Endothelial cell of umbilical vein (primary cell): Measurements from ENCODE around the gene GOLT1A. TPM values are rescaled to one million over a fixed set of nuclear protein-coding genes. Genes with fewer than 3 reads are reported as not detected.

ENCODE experiments used
- BruUV-seq: library from RNA; stranded (reverse); fragments of 400-500 nt; replicated peaks from 2 replicates; lab custom pipeline; 2021; lab: Mats Ljungman, UMichigan
- CTCF ChIA-PET: fragments of 300-600, 350-600 bp; sonication (Branson Sonifier 250); formaldehyde crosslinking; loops from one replicate; lab custom pipeline; 2021; ENCODE audit warnings: antibody characterized with exemption, inconsistent platforms; lab: Charles Lee
- POLR2A ChIA-PET: fragments of 300-600, 350-600 bp; sonication (Branson Sonifier 250); formaldehyde crosslinking; loops from one replicate; lab custom pipeline; 2021; ENCODE audit warnings: antibody characterized with exemption, inconsistent platforms; lab: Charles Lee
- DNase-seq: peaks from one replicate; pipeline ENCODE4 v3.0.0-alpha.2; 2011; ENCODE audit warnings: low read depth, low spot score
- FAIRE-seq: peaks from 2 replicates; lab custom pipeline; 2011; peaks lifted over from hg19 to GRCh38; lab: Jason Lieb, UNC
- H2AFZ ChIP-seq: 2 replicates; pipeline ENCODE4 v1.6.0; 2012; ENCODE audit warnings: low read depth, low read length, control low read depth, inconsistent platforms
- H3K27ac ChIP-seq: 2 replicates; pipeline ENCODE4 v1.5.1; 2011; ENCODE audit warnings: low read depth, mild to moderate bottlenecking, control low read depth, low read length, moderate library complexity; ENCODE audit not compliant: insufficient read depth
- H3K27me3 ChIP-seq, 2 experiments: 2 replicates each; pipeline versions ENCODE4 v1.6.0 to v1.6.1; 2011; ENCODE audit warnings: low read length in 2 of 2, mixed read lengths in 1 of 2; ENCODE audit not compliant: control insufficient read depth in 2 of 2, insufficient read depth in 2 of 2
- H3K36me3 ChIP-seq, 2 experiments: 2 replicates in 1 of 2; 3 replicates in 1 of 2; pipeline ENCODE4 v1.5.1; 2011; ENCODE audit warnings: low read length in 2 of 2, mild to moderate bottlenecking in 1 of 2, moderate library complexity in 1 of 2; ENCODE audit not compliant: control insufficient read depth in 2 of 2, insufficient read depth in 2 of 2; ENCODE audit errors: extremely low read depth in 1 of 2
- H3K4me1 ChIP-seq: 3 replicates; pipeline ENCODE4 v1.5.1; 2011; ENCODE audit warnings: mild to moderate bottlenecking, low read length; ENCODE audit not compliant: control insufficient read depth, insufficient read depth; ENCODE audit errors: extremely low read depth
- H3K4me2 ChIP-seq: 2 replicates; pipeline ENCODE4 v1.6.1; 2011; ENCODE audit warnings: low read length, control low read depth, mixed read lengths; ENCODE audit not compliant: insufficient read depth
- H3K4me3 ChIP-seq, 3 experiments: fragments of 200-600 bp in 1 of 3; sonication (generic), shearing (Covaris generic) in 1 of 3; replicated peaks in 1 of 3; 2 replicates each; pipeline ENCODE4 v1.5.1; 2011 to 2016; ENCODE audit warnings: control low read depth in 3 of 3, low read length in 3 of 3, mild to moderate bottlenecking in 2 of 3, inconsistent platforms in 1 of 3, low read depth in 1 of 3, moderate library complexity in 1 of 3; ENCODE audit not compliant: insufficient read depth in 1 of 3
- H3K79me2 ChIP-seq: 2 replicates; pipeline ENCODE4 v1.6.0; 2012; ENCODE audit warnings: low read length, inconsistent platforms; ENCODE audit not compliant: control insufficient read depth, insufficient read depth
- H3K9ac ChIP-seq: replicated peaks from 2 replicates; pipeline ENCODE3; 2011; ENCODE audit warnings: low read length, control low read depth; ENCODE audit not compliant: insufficient read depth; ENCODE audit errors: extremely low read depth
- H3K9me1 ChIP-seq: replicated peaks from 3 replicates; pipeline ENCODE4 v1.6.0; 2011; ENCODE audit warnings: mild to moderate bottlenecking, low read length; ENCODE audit not compliant: control insufficient read depth, insufficient read depth; ENCODE audit errors: extremely low read depth
- H3K9me3 ChIP-seq: replicated peaks from 2 replicates; pipeline ENCODE4 v1.5.1; 2012; ENCODE audit warnings: low read length, inconsistent platforms; ENCODE audit not compliant: control insufficient read depth, insufficient read depth
- H4K20me1 ChIP-seq: replicated peaks from 2 replicates; pipeline ENCODE3; 2011; ENCODE audit warnings: mild to moderate bottlenecking, low read length; ENCODE audit not compliant: control insufficient read depth, insufficient read depth; ENCODE audit errors: extremely low read depth
- CTCF ChIP-seq, 2 donors: IDR thresholded peaks; 1 replicate in 1 of 2; 2 replicates in 1 of 2; pipeline ENCODE4 v1.5.1; 2011; ENCODE audit warnings: low read length in 2 of 2, mild to moderate bottlenecking in 2 of 2, moderate library complexity in 2 of 2, control low read depth in 1 of 2, inconsistent platforms in 1 of 2, low read depth in 1 of 2; ENCODE audit not compliant: insufficient read depth in 1 of 2; ENCODE audit errors: extremely low read depth in 1 of 2
- FOS ChIP-seq: IDR thresholded peaks from 2 replicates; pipeline ENCODE4 v1.6.1; 2011; ENCODE audit warnings: mild to moderate bottlenecking, low read length, moderate library complexity, borderline replicate concordance; ENCODE audit not compliant: insufficient read depth
- GATA2 ChIP-seq: IDR thresholded peaks from 2 replicates; pipeline ENCODE4 v1.7.0; 2011; ENCODE audit warnings: low read depth, mild to moderate bottlenecking, moderate library complexity, mixed read lengths, low read length; ENCODE audit not compliant: insufficient read length, insufficient read depth
- MAX ChIP-seq: IDR thresholded peaks from 2 replicates; pipeline ENCODE4 v1.6.1; 2011; ENCODE audit not compliant: insufficient read depth, insufficient read length
- MYC ChIP-seq: IDR thresholded peaks from one replicate; pipeline ENCODE4 v1.6.1; 2011; ENCODE audit warnings: mild to moderate bottlenecking, low read depth, low read length
- POLR2A ChIP-seq: IDR thresholded peaks from 2 replicates; pipeline ENCODE4 v1.6.1; 2012; ENCODE audit warnings: low read depth, mild to moderate bottlenecking, control low read depth, low read length
- POLR2AphosphoS5 ChIP-seq: IDR thresholded peaks from 2 replicates; pipeline ENCODE4 v1.6.1; 2012; ENCODE audit warnings: low read depth, mild to moderate bottlenecking, control low read depth, low read length, moderate library complexity; ENCODE audit not compliant: insufficient read depth
- dilution Hi-C: fragments of 300-500 bp; cut with MboI; formaldehyde crosslinking; loops from one replicate; pipeline ENCODE4 v1.15.0; 2019; ENCODE audit warnings: low sequenced_read_pairs; ENCODE audit not compliant: extremely low pct_ligation_motif_present
- intact Hi-C: fragments of 100-400 bp; cut with micrococcal nuclease; formaldehyde crosslinking; loops from one replicate; pipeline ENCODE4 v1.10.0; 2022
- polyA plus RNA-seq, 4 experiments: library from polyadenylated mRNA; depleted of rRNA in 3 of 4; stranded (reverse) in 3 of 4; unstranded in 1 of 4; fragments of >200 nt; gene quantifications; 2 replicates each; pipeline versions ENCODE4 v1.2.1 to v1.2.3, GENCODE V29; 2011 to 2012; ENCODE audit warnings: missing spikeins in 1 of 4
- total RNA-seq: library from RNA; stranded (reverse); gene quantifications from 2 replicates; pipeline ENCODE4 v1.2.3, GENCODE V29; 2021

Gene GOLT1A
- total and polyA plus RNA-seq, 2 donors (not counting 3 experiments of a cell fraction or from before 2014, with no cell fraction given): not detected

DNA sequence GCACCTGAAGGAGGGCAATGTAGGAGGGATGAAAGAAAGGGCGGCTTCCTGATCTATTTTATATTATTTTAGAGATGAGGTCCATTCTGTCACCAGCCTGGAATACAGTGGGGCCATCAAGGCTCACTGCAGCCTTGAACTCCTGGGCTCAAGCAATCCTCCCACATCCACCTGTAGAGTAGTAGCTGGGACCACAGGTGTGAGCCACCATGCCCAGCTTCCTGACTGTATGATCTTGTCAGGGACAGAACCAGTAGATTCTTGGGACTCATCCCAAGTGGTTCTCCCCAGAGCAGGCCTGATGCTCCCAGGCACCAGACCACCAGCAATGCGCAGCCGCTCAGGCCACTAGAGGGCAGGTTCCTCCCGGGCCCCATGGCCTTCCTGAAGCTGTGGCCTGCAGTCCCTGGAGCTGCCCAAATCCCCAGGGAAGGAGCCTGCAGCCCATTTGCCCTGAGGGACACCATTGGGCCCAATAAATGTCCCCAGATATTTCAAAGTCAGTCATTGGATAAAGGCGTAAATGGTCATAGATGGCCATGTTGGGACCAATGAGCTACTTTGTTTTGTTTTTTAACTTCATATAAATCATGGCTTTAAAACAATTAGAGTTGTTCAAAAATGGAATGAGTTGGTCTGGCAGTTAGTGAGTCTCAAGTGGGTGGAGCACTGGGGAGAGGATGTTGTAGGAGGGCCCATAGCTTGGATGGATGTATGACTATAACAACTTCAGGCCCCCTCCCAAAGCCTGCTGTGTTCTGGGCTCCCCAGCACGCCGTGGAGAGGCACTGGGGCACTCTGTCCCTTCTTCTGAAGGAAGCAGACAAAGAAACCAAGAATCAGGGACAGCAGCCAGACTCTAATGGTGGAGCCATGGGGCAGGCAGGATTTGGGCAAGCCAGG, 44.7 kb upstream of the GOLT1A start:
- Histone ChIP-seq H3K4me2 (no peak overlapping the region), H3K9ac (no peak overlapping the region), H3K27me3 (no peaks in the 10 kb centered on the region), H3K4me1 (no peaks in the 10 kb centered on the region), H3K36me3 (no peaks in the 10 kb centered on the region), H3K9me3 (no peaks in the 10 kb centered on the region), H3K9me1 (no peaks in the 10 kb centered on the region), H3K4me3 (no peak overlapping the region), H3K79me2 (no peaks in the 10 kb centered on the region), H2AFZ (no peak overlapping the region), H3K27ac (no peak overlapping the region), H4K20me1 (no peaks in the 10 kb centered on the region)
- FAIRE-seq (peak; percentile 90), DNase-seq (peak; percentile 69)
- no TSS peak for BruUV-seq
- POLR2A ChIA-PET: interaction anchor here (0.9 to 1.1 kb wide), 2 partner anchors 102 to 104 kb away, joined by 4 to 8 read pairs; partner anchors contain the start of gene PLEKHA6
- CTCF ChIA-PET: interaction anchor here (0.6 to 9.8 kb wide), 52 partner anchors 9 to 549 kb away, joined by 3 to 318 read pairs (median 6); partner anchors contain the start of genes GOLT1A and PLEKHA6
- TF ChIP-seq FOS: no peak
- TF ChIP-seq MAX: no peak
- TF ChIP-seq CTCF (IDR thresholded peaks at IDR 0.05; ENCODE audit: extremely low read depth in 1 of 2, insufficient read depth in 1 of 2, low read depth in 1 of 2, low read length in 2 of 2): peak; percentile 89 to 96
- peak; percentile 32 for TF ChIP-seq POLR2AphosphoS5
- no peak for TF ChIP-seq GATA2
- no peak for TF ChIP-seq POLR2A
- no peak for TF ChIP-seq MYC
- intact Hi-C loops: loop anchor here (1.0 to 5.0 kb wide), 6 partner anchors 44 to 397 kb away; partner anchors contain the start of gene SNRPE
- dilution Hi-C loops: no loop called here
